ENCODE data around the gene ACE.

ACE gene

GRCh38 chr17:63476854-63477479 is at the start of gene ACE:
TSS of gene ACE (plus strand) at chr17:63477061. CDS start at chr17:63477095, 34 bp downstream.
- DNase-seq (ENCODE audit: low read depth): no peak

DNA sequence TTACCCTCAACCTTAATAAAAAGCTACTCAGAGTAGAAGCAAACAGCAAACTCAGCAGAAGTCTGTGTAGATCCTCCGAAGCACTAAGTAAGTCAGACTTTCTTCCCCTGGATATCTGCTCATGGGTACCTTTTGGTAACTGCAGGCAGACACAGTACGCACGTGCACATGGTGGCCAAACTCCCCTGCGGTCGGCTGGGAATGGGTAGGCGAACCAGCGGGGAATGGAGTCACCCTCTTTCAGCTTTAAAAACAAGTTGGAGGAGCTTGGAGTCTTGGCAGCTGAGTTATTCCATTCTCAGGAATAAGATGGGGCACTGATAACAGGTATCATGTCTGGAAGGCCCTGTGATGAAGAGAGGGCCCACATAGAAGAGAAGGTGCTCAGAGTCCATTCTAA is 47.1 kb upstream of the ACE start:
- no peak for DNase-seq (ENCODE audit: low read depth)

DNA sequence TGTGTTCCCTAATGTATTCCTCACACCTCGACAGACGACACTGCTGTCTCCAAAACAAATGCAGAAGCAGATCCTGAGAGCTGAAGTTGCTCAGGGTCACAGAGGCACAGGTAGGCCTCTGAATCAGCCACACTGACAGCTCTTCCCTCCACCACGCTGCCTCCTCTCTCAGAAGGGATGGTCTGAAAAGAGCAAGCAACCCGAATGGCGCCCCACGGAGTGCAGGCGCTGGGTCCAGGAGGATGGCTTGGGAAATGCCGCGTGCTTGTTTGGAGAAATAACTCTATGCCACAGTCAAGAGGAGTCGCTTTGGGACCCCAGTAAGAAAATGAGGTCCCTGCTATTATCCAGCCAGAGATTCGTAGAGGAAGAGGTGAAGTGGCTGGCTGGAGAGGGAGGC is 46.6 kb upstream of the ACE start:
- DNase-seq (ENCODE audit: low read depth): no peak

- no peak for DNase-seq (ENCODE audit: low read depth)
Observed at GRCh38 chr17:63431618-63431938, 45.3 kb upstream of the ACE start.

DNA sequence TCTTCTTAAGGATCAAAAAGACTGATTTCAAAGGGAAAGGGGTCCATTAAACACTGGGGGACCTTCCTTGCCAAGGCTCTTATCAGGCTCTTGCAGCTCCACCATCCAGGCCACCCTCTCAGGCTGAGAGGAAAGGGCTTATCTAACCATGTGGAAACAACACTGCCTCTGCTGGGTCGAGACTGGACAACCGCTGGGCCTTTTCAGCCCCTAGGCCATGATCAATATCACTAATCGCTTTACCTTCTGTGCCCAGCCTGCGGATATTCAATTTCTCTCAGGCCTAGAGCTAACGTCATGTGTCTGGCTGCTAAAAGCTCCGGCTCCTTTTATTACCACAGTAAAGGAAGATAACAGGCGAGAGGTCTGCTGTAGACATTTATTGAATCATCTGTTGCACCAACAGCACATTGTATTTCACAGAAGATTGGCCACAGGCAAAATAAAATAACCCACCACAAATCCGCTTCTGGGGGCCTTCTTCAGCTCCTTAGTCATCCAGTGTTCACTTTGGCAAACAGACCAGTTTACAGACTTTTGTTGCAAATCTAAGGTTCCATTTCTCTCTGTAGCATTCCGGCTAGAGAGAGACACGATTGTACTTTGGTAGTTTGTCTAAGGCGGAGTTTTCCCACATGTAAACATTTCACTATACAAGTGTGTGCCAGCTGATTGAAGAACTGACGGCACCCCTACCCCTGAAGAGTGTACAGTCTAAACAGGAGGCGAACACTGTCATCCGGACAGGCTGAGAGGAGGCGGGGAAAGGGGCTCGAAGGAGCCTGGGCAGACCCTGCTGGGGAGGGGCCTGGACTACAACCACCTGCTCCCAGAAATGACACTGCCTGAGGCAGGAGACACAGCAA is 44.7 kb upstream of the ACE start:
- DNase-seq (ENCODE audit: low read depth): no peak

GRCh38 chr17:63433746-63434591 is 42.9 kb upstream of the ACE start:
- DNase-seq (ENCODE audit: low read depth): no peak

DNA sequence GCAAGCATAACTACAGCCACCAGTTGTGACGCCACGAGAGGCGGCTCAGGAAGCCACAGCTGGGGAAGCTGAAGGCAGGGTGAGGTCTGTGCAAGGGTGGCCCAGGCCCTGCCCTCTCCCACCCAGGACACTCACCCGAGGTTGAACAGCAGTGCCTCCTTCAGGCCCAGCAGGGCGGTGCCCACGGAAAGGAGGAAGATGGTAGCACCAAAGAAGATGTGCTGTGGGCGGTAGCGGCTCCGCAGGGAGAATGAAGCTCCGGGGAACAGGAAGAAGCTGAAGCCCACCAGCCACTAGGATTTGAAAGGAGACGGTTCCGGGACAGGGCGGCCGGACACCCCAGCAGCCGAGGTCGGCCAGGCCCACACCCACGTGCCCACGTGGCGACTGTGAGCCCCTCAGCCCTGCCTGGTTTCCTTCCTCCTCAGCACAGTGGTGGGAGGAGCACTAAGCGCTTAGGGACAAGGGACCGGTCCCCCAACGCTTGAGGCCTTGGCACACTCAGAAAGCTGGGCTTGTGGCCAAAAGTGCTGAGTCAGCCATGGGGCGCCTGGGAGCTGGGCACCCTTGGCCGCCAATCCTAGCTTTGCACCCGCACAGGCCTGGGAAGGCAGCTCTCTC is 41.8 kb upstream of the ACE start:
- peak; percentile 48 for DNase-seq (ENCODE audit: low read depth)

GRCh38 chr17:63435681-63436522 is 41.0 kb upstream of the ACE start:
- no peak for DNase-seq (ENCODE audit: low read depth)

- no peak for DNase-seq (ENCODE audit: low read depth)
Observed at GRCh38 chr17:63436523-63437110, 40.2 kb upstream of the ACE start.

GRCh38 chr17:63437287-63438091 is 39.4 kb upstream of the ACE start:
- no peak for DNase-seq (ENCODE audit: low read depth)

- DNase-seq (ENCODE audit: low read depth): no peak
Observed at GRCh38 chr17:63438092-63439051, 38.5 kb upstream of the ACE start.

DNA sequence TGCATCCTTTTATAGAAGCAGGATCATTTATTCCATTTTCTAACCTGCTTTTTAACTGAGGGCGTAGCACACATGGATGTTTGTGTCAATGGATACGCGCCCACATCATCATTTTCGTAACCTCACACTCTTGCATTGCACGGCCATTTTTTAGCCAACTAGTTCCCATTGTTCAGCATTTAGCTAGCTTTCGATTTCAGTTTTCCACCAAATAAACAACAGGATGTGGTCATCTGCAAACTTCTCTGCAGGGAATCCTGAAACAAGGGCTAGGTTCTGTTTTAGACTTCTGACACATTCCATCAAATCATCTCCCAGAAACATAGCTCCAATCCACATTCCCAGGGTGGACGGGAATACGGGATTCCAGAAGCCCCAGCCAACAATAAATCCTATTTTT is 37.2 kb upstream of the ACE start:
- DNase-seq (ENCODE audit: low read depth): no peak

GRCh38 chr17:63440127-63440769 is 36.6 kb upstream of the ACE start:
- no peak for DNase-seq (ENCODE audit: low read depth)

- DNase-seq (ENCODE audit: low read depth): no peak
Observed at GRCh38 chr17:63440770-63441335, 36.0 kb upstream of the ACE start.

- no peak for DNase-seq (ENCODE audit: low read depth)
Observed at GRCh38 chr17:63441654-63442053, 35.2 kb upstream of the ACE start.

DNA sequence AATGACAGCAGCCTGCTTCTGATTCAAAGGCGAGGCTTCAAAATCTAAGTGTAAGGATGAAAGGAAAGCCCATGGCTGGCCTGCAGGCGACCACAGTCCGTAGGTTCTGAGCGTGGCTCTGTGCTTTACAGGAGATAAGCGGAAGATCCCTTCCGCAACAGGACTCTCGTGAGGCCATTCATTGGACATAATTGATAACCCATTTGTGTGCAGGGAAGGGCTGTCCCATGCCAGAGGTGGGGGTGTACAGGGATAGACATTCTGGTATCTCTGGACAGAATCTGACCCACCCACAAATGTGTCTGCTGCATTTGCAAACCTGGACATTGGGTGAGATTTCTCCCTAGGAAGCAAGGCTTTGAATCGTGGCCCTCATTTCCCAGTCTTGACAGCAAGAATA is 34.8 kb upstream of the ACE start:
- DNase-seq (ENCODE audit: low read depth): no peak

GRCh38 chr17:63442549-63443035 is 34.3 kb upstream of the ACE start:
- DNase-seq (ENCODE audit: low read depth): no peak

DNA sequence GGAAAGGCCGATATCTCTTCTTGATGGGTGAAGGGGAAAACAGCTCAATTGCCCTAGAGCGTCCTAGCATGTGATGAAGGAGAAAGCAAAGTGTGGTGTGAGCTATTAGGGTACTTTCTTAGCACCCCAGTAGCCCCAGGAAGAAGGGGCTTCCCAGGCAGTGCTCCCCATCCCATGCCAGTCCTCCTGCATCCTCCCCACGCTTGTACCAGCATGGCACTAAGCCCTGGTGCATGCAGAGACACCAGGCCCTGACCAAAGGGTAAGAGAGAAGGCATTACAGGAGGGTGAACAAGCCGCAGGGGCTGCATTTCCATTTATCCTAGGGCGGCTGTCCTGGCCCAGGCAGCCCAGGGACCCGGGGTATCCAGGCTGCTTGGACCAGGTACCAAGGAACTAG is 33.8 kb upstream of the ACE start:
- no peak for DNase-seq (ENCODE audit: low read depth)
